SU-DHL-6 (cell line): ENCODE measurements around the gene CLK2.
"Not testable (repeated sequence)": the region's sequence is repeated elsewhere in the genome, so short reads cannot be mapped to it uniquely, and the experiment has no call there.

Source experiments
- H2AFZ ChIP-seq: fragments of 200-600 bp; sonication (generic); 2 replicates; pipeline ENCODE4 v1.6.1; 2014; ENCODE audit warnings: low read depth, mild to moderate bottlenecking, moderate library complexity, mixed read lengths, antibody characterized with exemption, low read length; ENCODE audit not compliant: severe bottlenecking
- H3F3A ChIP-seq: fragments of 200-600 bp; shearing (Covaris generic); 2 replicates; pipeline ENCODE4 v1.6.0; 2016; ENCODE audit warnings: antibody characterized with exemption, mild to moderate bottlenecking; ENCODE audit not compliant: insufficient read depth
- H3K27ac ChIP-seq: fragments of 200-600 bp; sonication (generic); 2 replicates; pipeline ENCODE4 v1.5.1; 2016; ENCODE audit warnings: low read depth, mild to moderate bottlenecking, low read length, moderate library complexity, mixed read lengths
- H3K27me3 ChIP-seq: fragments of 200-600 bp; sonication (generic), shearing (Covaris generic); 2 replicates; pipeline ENCODE4 v1.6.0; 2014; ENCODE audit warnings: mild to moderate bottlenecking, low read length
- H3K36me3 ChIP-seq: fragments of 200-600 bp; sonication (generic); 2 replicates; pipeline ENCODE4 v1.6.1; 2014; ENCODE audit warnings: mild to moderate bottlenecking, low read length, mixed read lengths
- H3K4me2 ChIP-seq: fragments of 300-600, 200-600 bp; shearing (Covaris generic), sonication (generic); 2 replicates; pipeline ENCODE4 v1.6.0; 2014; ENCODE audit warnings: low read length, low read depth, mild to moderate bottlenecking; ENCODE audit not compliant: poor library complexity, severe bottlenecking
- H3K4me3 ChIP-seq: fragments of 200-600 bp; sonication (generic); 2 replicates; pipeline ENCODE4 v1.5.1; 2014; ENCODE audit warnings: antibody characterized with exemption, low read length, mild to moderate bottlenecking, mixed read lengths; ENCODE audit not compliant: insufficient read depth, poor library complexity, severe bottlenecking
- H3K79me2 ChIP-seq: fragments of 200-600 bp; sonication (generic); 2 replicates; pipeline ENCODE4 v1.6.1; 2014; ENCODE audit warnings: mild to moderate bottlenecking, low read length, moderate library complexity; ENCODE audit not compliant: insufficient read depth
- H3K9ac ChIP-seq: fragments of 200-600 bp; sonication (generic); 2 replicates; pipeline ENCODE4 v1.7.0; 2014; ENCODE audit warnings: mild to moderate bottlenecking, low read length
- H3K9me2 ChIP-seq: fragments of 200-600 bp; sonication (generic); replicated peaks from 2 replicates; pipeline ENCODE4 v1.6.1; 2014; ENCODE audit warnings: low read length; ENCODE audit not compliant: insufficient read depth
- H3K9me3 ChIP-seq: fragments of 200-600 bp; sonication (generic); 2 replicates; pipeline ENCODE4 v1.6.1; 2014; ENCODE audit warnings: low read length, mixed read lengths; ENCODE audit not compliant: insufficient read depth
- H4K20me1 ChIP-seq: fragments of 200-600 bp; sonication (generic); 2 replicates; pipeline ENCODE4 v1.6.1; 2014; ENCODE audit warnings: low read depth, mild to moderate bottlenecking, antibody characterized with exemption, low read length, moderate library complexity, mixed read lengths
- EZH2phosphoT487 ChIP-seq: fragments of 200-600 bp; sonication (generic), shearing (Covaris generic); conservative IDR thresholded peaks from 2 replicates; pipeline ENCODE4 v1.6.1; 2018; ENCODE audit warnings: mild to moderate bottlenecking, antibody characterized with exemption, low read length, moderate library complexity, mixed read lengths
- TF ChIP-seq, protein P1 (sequence below): fragments of 200-600 bp; sonication (generic); IDR thresholded peaks from one replicate; pipeline ENCODE4 v1.5.1; 2017; ENCODE audit warnings: antibody characterized with exemption, mild to moderate bottlenecking, low read length, moderate library complexity; ENCODE audit not compliant: insufficient read depth, poor library complexity, severe bottlenecking

CLK2 gene

DNA sequence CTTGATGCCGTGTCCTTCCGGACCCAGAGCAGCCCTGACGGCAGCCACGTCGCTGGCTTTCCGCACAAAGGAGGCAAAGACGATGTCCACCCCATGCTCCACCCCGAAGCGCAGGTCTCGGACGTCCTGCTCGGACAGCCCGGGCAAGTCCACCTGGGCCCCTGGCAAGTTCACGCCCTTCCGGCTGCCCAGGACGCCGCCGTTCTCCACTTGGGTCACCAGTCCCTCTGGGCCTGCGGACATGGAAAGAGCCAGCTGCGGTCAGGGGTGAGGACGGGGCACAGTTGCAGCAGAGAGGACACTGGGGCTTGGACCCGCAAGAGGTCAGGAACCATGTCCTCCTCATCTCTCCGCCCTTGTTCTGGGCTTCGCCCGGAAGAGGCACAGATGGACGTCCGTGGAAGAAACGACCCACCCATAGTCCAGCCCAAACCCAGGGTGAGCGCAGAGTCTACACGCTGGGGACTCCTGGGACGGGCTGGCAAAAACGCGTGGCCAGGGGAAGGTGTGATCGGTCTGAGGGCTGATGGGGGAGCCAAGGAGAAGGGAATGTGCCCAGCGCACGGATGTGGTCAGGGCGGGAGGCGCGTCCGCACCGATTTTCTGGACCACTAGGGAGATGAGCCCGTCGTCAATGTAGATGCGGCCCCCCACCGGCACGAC, 21.3 kb upstream of the CLK2 start:
- H3K79me2 ChIP-seq: no peaks in the 10 kb centered on the region
- no peak overlapping the region for H2AFZ ChIP-seq
- no peaks in the 10 kb centered on the region for H4K20me1 ChIP-seq
- no peak overlapping the region for H3K9ac ChIP-seq
- H3K36me3 ChIP-seq: no peaks in the 10 kb centered on the region
- no peaks in the 10 kb centered on the region for H3K9me3 ChIP-seq
- no peaks in the 10 kb centered on the region for H3K27me3 ChIP-seq
- H3K4me3 ChIP-seq: no peak overlapping the region
- H3K4me2 ChIP-seq: no peak overlapping the region
- no peak overlapping the region for H3K27ac ChIP-seq
- TF ChIP-seq, protein P1, sequence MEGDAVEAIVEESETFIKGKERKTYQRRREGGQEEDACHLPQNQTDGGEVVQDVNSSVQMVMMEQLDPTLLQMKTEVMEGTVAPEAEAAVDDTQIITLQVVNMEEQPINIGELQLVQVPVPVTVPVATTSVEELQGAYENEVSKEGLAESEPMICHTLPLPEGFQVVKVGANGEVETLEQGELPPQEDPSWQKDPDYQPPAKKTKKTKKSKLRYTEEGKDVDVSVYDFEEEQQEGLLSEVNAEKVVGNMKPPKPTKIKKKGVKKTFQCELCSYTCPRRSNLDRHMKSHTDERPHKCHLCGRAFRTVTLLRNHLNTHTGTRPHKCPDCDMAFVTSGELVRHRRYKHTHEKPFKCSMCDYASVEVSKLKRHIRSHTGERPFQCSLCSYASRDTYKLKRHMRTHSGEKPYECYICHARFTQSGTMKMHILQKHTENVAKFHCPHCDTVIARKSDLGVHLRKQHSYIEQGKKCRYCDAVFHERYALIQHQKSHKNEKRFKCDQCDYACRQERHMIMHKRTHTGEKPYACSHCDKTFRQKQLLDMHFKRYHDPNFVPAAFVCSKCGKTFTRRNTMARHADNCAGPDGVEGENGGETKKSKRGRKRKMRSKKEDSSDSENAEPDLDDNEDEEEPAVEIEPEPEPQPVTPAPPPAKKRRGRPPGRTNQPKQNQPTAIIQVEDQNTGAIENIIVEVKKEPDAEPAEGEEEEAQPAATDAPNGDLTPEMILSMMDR: no peak
- no peak for TF ChIP-seq EZH2phosphoT487
- H3K9me2 ChIP-seq: no peaks in the 10 kb centered on the region
- no peaks in the 10 kb centered on the region for H3F3A ChIP-seq

DNA sequence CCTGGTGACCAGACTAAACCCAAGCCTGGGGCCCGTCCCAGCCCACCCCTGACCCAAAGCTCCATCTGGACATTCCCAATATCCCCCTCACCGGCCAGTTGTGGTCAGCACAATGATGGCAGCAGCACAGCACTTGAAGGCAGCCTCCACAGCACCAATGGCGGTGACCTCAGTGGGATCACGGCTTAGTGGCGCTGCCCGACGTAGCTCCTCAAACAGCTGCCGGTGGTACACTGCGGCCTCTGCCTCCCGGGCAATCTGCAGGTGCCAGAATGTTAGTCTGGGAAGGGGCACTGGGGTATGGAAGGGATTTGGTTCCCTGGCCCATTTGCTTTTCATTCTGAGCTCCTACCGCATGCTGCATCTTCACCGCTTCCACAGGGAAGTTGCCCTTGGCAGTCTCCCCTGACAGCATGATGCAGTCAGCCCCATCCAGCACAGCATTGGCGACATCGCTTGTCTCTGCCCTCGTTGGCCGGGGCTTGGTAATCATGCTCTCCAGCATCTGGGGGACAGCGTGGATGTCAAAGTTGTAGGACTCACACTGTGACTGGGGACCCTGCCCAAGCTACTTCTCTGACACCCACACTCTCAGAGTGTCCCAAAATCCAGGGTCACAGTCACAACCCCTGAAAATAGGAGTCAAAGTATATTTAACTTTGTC, 19.9 kb upstream of the CLK2 start:
- H3K4me2 ChIP-seq: no peak overlapping the region
- no peaks in the 10 kb centered on the region for H3F3A ChIP-seq
- H3K27ac ChIP-seq: no peak overlapping the region
- H3K4me3 ChIP-seq: no peak overlapping the region
- H3K27me3 ChIP-seq: no peaks in the 10 kb centered on the region
- H3K9me2 ChIP-seq: no peaks in the 10 kb centered on the region
- TF ChIP-seq, protein P1: no peak
- no peak for TF ChIP-seq EZH2phosphoT487
- no peaks in the 10 kb centered on the region for H3K9me3 ChIP-seq
- H4K20me1 ChIP-seq: no peaks in the 10 kb centered on the region
- no peaks in the 10 kb centered on the region for H3K79me2 ChIP-seq
- H2AFZ ChIP-seq: no peak overlapping the region
- H3K9ac ChIP-seq: no peak overlapping the region
- no peaks in the 10 kb centered on the region for H3K36me3 ChIP-seq

DNA sequence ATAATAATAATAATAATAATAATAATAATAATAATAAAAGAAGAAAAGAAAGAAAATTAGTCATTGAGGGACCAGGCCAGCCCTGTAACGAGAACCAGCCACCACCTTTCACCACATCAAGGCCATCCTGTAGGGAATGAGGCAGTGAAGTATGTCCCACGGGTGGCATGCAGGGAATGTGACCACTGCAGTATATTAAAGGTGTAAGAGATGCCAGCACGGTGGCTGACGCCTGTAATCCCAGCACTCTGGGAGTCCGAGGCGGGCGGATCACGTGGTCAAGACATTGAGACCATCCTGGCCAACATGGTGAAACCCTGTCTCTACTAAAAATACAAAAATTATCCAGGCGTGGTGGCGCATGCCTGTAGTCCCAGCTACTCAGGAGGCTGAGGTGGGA, 17.7 kb upstream of the CLK2 start:
- not testable (repeated sequence) for H3K27ac ChIP-seq, H3K9me3 ChIP-seq, H3K36me3 ChIP-seq, H3K9me2 ChIP-seq, H3K4me2 ChIP-seq, H2AFZ ChIP-seq, H3F3A ChIP-seq, H3K27me3 ChIP-seq, H3K4me3 ChIP-seq, H4K20me1 ChIP-seq, H3K79me2 ChIP-seq, H3K9ac ChIP-seq

DNA sequence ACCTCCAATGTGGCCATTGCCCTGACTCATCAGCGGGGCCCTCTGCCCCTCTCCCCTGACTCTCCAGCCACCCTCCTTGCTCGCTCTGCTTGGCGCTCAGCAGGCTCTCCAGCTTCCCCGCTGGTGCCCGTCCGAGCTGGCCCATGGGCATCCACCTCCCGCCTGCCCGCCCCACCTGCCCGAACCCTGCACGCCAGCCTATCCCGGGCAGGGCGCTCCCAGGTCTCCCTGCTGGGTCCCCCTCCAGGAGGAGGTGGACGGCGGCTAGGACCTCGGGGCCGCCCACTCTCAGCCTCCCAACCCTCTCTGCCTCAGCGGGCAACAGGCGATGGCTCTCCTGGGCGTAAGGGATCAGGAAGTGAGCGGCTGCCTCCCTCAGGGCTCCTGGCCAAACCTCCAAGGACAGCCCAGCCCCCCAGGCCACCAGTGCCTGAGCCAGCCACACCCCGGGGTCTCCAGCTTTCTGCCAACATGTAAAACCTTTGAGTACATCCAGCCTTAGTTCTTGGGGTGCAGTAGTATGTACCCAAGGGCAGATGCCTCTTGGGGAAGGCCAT, 14.8 kb upstream of the CLK2 start:
- H3K27me3 ChIP-seq: no peaks in the 10 kb centered on the region
- H4K20me1 ChIP-seq: no peaks in the 10 kb centered on the region
- no peak overlapping the region for H3K27ac ChIP-seq
- H3K9me3 ChIP-seq: no peaks in the 10 kb centered on the region
- no peak overlapping the region for H2AFZ ChIP-seq
- TF ChIP-seq, protein P1: no peak
- H3K36me3 ChIP-seq: no peaks in the 10 kb centered on the region
- H3K9ac ChIP-seq: no peak overlapping the region
- H3K4me3 ChIP-seq: no peak overlapping the region
- H3F3A ChIP-seq: no peaks in the 10 kb centered on the region
- no peak overlapping the region for H3K4me2 ChIP-seq
- H3K9me2 ChIP-seq: no peaks in the 10 kb centered on the region
- no peaks in the 10 kb centered on the region for H3K79me2 ChIP-seq
